Lower leg skin (tissue), 3 donors: ENCODE measurements around the gene ARPC4.
A peak's percentile ranks its signal among the peaks of the same experiment; 100 is the strongest.

ENCODE experiments used
- CTCF ChIP-seq, 3 donors: fragments of 450-650 bp; IDR thresholded peaks; one replicate each; pipeline ENCODE4 v1.5.1; 2016; ENCODE audit warnings: antibody characterized with exemption in 3 of 3, mild to moderate bottlenecking in 3 of 3, moderate library complexity in 2 of 3
- POLR2A ChIP-seq, 2 donors: fragments of 450-650 bp; IDR thresholded peaks; one replicate each; pipeline ENCODE4 v1.6.1; 2016 to 2017; ENCODE audit warnings: antibody characterized with exemption in 2 of 2, mild to moderate bottlenecking in 1 of 2, moderate library complexity in 1 of 2

GRCh38 chr3:9792405-9793160 is at the start of gene ARPC4, which contains the start of gene TADA3:
- TF ChIP-seq CTCF (IDR thresholded peaks at IDR 0.05): no peak
- TF ChIP-seq POLR2A (IDR thresholded peaks at IDR 0.05): peak in 1 of 2 donors; percentile 17
